GM21367 (cell line): ENCODE data around the gene KRTAP13-1.
A peak's percentile ranks its signal among the peaks of the same experiment; 100 is the strongest.

Experiments
- ATAC-seq: cut with Tn5 transposase; IDR thresholded peaks from one replicate; pipeline ENCODE4 v1.9.1; 2021; ENCODE audit not compliant: unreplicated experiment

KRTAP13-1 gene, protein sequence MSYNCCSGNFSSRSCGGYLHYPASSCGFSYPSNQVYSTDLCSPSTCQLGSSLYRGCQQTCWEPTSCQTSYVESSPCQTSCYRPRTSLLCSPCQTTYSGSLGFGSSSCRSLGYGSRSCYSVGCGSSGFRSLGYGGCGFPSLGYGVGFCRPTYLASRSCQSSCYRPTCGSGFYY

GRCh38 chr21:30395731-30396130, at the start of gene KRTAP13-1:
Gene KRTAP13-1 (plus strand): TSS chr21:30396031. CDS start chr21:30396087, 56 bp downstream.
- ATAC-seq: no peak

DNA sequence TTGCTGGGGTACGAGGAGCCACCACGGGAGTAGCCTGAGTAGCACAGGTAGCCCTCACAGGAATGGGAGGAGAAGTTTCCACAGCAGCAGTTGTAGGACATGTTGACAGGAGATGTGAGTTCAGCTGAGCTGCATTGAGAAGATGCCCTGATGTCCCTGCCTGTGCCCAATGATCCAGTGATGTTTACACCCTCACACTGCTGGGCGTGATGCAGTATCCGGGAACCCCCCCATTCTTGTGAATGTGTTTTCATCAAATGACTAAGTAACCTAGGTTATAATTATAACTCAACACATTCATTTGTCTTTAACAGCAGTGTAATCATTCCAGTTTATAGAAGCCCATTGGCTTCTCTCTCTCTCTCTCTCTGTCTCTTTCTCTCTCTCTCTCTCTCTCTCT, 47.3 kb upstream of the KRTAP13-1 start, which contains the start of gene KRTAP23-1:
Gene KRTAP23-1, minus strand, starts transcription at position 101 of the 400 bp plus-strand sequence. Its CDS starts 0 bp downstream, at position 101.
- no peak for ATAC-seq

GRCh38 chr21:30349572-30349971, 46.3 kb upstream of the KRTAP13-1 start:
- ATAC-seq: no peak

DNA sequence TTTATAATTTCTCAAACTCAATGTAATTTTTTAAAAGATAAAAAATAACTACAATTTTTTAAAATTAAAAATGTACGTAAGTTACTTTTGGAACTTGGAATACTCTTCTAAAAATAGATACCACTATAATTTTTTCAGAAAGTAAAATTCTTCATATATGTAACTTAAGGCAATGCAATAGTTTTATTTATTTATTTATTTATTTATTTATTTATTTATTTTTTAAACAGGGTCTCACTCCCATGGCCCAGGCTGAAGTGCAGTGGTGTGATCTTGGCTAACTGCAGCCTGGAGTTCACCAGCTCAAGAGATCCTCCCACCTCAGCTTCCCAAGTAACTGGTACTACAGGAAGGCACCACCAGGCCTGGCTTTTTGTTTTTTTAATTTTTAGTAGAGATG, 44.3 kb upstream of the KRTAP13-1 start:
- no peak for ATAC-seq

DNA sequence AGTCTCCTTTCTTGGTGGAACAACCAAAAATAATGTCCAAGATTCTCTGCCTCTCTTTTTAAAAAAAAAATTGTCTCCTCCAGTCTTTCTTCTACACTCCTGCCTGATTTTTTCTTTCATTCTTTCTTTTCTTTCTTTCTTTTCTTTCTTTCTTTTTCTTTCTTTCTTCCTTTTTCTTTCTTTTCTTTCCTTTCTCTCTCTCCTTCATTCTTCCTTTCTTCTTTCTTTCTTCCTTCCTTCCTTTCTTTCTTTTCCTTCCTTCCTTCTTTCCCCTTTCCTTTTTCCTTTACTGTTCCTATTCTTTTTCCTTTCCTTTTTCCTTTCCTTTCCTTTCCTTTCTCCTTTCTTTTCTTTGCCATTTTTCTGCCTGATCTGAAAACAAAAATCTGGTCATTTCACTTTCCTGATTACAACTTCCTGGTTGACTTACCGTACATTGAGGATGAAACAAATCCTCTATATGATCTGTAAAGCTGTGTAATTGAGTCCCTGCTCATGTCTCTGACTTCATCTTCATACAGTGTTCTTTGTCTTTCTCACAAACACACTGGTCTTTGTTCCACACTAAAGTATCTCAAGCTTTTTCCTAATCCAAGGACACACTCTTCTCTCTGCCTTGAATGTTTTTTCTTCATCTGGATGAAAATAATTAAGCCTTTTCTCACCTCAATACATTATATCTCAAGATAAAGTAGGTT, 41.4 kb upstream of the KRTAP13-1 start:
- ATAC-seq: no peak

- no peak for ATAC-seq
Measured at GRCh38 chr21:30355906-30356305, 39.9 kb upstream of the KRTAP13-1 start.

DNA sequence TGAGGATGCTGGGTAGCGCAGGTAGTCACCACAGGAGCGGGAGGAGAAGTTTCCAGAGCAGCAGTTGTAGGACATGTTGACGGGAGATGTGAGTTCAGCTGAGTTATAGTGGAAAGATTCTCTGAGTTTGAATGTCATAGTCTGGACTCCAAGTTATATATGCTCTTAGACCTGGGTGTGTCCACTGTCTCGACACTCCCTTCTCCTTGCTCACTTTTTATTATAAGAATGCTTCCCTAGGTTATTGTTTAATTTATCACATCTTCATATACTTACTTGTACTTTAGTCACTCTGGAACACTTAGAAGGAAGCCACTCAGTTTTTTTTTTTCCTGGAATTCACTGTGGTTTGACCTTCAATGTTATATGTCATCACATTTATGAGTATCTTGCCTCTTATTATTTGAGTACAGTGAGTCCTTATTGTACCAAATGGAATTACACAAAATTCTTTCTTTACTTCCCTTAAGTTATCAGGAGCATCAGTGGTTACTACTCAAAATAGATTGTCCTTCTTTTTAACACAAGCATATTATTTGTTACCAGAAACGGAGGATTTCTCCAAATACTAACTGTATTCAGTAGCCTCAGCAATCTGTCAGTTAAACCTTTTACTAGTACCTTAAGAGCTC, 23.6 kb upstream of the KRTAP13-1 start, which contains the start of gene KRTAP13-2:
Gene KRTAP13-2, minus strand, starts transcription at position 133 of the 632 bp plus-strand sequence. Its CDS starts 58 bp downstream, at position 75.
- ATAC-seq: no peak

DNA sequence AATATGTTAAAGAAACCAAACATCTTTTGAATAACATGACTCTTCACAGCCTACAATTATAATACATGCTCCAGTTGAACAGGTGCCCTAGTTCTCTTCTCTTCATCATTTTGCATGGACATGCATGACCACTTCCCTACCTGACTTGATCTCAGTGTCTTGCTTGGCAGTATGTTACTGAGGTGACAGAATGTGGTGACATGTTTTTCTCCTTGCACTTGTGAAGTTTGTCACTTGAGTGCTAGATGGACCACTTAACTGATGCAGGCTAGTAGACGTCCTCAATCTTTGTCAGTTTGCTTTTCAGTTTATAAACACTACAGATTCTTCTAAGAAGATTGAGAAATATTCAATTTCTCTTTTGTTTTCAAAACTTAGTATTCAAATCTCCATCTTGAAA, 13.6 kb upstream of the KRTAP13-1 start:
- no peak for ATAC-seq

- no peak for ATAC-seq
Measured at GRCh38 chr21:30391492-30392025, 4.3 kb upstream of the KRTAP13-1 start.

GRCh38 chr21:30408782-30409494, 13.1 kb downstream of the KRTAP13-1 start:
- peak; percentile 71 for ATAC-seq

DNA sequence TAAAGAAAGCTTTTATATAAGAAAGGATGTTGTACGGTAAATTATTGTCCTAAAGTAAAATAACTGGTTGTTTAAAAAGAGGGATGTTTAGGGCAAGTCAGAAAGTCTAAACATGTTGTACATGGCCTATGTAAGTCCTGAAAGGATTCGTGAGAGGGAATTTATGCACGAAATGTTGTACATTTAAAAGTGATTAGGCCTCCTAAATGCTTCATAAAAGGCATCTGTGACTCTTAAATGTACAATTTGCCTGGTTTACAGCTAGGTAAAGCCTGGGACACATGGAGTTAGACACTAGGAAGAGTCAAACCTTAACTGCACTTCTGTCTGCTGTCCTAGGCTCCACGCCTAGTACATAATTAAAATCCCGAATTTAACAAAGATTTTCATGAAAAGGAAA, 20.2 kb downstream of the KRTAP13-1 start:
- ATAC-seq: no peak

DNA sequence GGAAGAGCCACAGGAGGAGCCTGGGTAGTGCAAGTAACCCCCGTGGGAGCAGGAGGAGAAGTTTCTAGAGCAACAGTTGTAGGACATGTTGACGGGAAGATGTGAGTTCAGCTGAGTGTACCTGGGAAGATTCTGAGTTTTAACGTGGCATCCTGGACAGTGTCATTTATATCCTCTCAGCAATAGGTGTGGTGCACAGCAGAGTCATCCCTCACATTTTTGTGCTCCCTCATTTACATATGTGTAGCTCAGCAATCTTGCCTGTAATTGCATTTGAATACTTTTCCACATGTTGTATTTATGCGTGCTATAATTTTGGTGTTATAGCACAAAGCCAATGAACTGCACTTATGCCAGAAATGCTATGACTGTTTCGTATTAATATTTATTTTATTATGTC, 30.0 kb downstream of the KRTAP13-1 start, which contains the start of gene KRTAP13-3:
Gene KRTAP13-3, minus strand, starts transcription at position 101 of the 400 bp plus-strand sequence. Its CDS starts 14 bp downstream, at position 87.
- ATAC-seq: no peak

DNA sequence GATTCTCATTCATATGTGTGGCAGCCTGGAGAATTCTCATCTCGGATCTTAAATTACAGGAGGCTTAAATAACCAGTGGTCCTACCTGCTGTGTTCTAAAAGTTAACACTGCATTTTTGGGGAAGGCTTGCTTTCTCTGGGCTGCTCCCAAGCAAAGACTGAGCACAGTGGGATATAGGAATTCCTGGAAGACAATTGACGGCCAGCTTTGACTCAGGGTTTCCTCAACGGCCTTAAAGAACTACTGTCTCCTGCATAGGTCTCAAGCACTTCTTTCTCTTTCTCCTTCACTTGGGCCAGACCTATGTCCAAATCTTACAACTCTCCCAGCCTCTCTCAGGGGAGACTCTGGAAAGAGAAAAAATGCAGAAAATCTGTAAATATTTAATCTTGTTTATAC, 30.9 kb downstream of the KRTAP13-1 start:
- no peak for ATAC-seq

DNA sequence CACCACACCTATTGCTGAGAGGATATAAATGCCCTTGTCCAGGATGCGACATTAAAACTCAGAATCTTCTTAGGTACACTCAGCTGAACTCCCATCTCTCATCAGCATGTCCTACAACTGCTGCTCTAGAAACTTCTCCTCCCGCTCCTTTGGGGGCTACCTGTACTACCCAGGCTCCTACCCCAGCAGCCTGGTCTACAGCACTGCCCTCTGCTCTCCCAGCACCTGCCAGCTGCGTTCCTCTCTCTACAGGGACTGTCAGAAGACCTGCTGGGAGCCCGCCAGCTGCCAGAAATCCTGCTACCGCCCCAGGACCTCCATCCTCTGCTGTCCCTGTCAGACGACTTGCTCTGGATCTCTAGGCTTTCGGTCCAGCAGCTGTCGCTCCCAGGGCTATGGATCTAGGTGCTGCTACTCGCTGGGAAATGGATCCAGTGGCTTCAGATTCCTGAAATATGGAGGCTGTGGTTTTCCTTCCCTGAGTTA, 34.4 kb downstream of the KRTAP13-1 start, which contains the start of gene KRTAP13-4:
Gene KRTAP13-4, plus strand, starts transcription at position 51 of the 486 bp plus-strand sequence. Its CDS starts 56 bp downstream, at position 107.
- no peak for ATAC-seq

- peak; percentile 77 for ATAC-seq
Measured at GRCh38 chr21:30434033-30434631, 38.3 kb downstream of the KRTAP13-1 start.

DNA sequence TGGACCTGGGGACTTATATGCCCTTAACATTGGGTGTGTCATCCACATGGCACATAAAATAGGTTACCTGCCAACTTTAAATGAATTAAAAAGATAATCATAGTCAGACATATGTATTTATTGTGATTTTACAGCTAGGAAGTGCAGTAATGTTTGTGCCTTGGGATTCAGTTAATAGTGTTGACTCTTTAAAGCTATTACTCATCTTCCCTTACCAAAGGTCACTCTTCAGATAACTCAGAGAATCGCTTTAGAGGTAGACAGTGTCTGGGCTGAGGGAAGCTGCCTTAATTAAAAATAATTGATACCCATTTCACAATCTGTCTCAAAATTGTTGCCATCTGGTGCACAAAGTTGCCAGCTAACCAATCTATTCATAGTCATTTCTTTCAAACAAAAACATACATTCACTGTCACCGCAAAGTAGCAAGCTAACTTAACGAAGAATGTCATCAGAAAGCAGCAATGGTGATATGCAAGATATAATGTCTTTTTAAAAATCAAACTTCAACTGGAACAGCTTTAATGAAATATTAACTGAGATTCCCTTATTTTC, 41.3 kb downstream of the KRTAP13-1 start:
- no peak for ATAC-seq

GRCh38 chr21:30439975-30440374, 44.1 kb downstream of the KRTAP13-1 start, which contains the start of gene KRTAP15-1:
Gene KRTAP15-1 (plus strand): TSS chr21:30440275. CDS start chr21:30440328, 53 bp downstream.
- ATAC-seq: no peak

GRCh38 chr21:30443226-30443625, 47.4 kb downstream of the KRTAP13-1 start:
- ATAC-seq: no peak

DNA sequence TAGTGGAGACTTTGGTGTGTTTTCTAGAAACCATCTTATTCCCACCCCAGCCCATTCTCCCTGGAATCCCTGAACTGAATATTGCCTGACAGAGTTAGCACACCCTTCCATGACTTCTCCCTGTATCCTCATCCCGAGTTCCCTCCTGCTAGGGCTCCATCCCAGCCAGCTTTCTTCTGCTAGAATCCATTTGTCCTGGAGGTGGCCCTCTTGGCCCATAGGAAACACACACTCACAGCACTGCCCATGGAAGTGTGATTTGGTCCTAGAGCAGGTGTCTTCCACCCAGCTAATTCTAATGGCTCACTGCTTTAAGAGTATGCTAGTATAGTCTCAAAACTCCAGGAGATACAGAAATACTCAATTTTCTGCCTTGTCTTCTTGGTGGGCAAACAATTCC, 48.4 kb downstream of the KRTAP13-1 start:
- no peak for ATAC-seq
